ENCODE results near the gene MAST4.

DNA sequence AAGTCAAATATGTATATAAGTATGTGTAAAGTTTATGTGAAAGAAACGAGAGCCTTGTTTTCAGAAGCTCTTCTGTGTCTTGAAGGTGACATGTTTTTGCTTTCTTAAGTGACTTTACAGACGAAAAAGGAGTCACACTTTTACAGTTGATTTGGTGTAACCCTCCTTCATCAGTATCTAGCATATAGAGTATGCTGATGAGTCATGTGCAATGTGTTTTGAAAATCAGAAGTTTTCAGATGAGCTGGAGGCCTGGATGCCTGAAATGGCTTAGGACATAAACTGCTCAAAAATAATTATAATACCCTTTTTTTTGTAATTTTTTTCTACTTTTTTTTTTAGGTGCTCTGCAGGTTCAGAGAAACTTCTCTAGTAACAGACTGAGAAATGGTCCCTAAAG, 390.9 kb downstream of the MAST4 start:
- TF ChIP-seq, protein P1, sequence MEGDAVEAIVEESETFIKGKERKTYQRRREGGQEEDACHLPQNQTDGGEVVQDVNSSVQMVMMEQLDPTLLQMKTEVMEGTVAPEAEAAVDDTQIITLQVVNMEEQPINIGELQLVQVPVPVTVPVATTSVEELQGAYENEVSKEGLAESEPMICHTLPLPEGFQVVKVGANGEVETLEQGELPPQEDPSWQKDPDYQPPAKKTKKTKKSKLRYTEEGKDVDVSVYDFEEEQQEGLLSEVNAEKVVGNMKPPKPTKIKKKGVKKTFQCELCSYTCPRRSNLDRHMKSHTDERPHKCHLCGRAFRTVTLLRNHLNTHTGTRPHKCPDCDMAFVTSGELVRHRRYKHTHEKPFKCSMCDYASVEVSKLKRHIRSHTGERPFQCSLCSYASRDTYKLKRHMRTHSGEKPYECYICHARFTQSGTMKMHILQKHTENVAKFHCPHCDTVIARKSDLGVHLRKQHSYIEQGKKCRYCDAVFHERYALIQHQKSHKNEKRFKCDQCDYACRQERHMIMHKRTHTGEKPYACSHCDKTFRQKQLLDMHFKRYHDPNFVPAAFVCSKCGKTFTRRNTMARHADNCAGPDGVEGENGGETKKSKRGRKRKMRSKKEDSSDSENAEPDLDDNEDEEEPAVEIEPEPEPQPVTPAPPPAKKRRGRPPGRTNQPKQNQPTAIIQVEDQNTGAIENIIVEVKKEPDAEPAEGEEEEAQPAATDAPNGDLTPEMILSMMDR (IDR thresholded peaks at IDR 0.05; ENCODE audit: low read depth, low read length, poor library complexity, severe bottlenecking) = no peak
- no peak for TF ChIP-seq EZH2phosphoT487 (IDR thresholded peaks at IDR 0.05; ENCODE audit: borderline replicate concordance, low read length)

Data from DOHH2 (cell line).